CD4-positive, alpha-beta T cell treated with Interleukin-10 for 1 hour (primary cell): ENCODE data around the gene ZNF536.
"Not testable (repeated sequence)": the region's sequence is repeated elsewhere in the genome, so short reads cannot be mapped to it uniquely, and the experiment has no call there.

ENCODE experiments used
- DNase-seq: peaks from one replicate; pipeline ENCODE4 v3.0.0-alpha.2; 2020

ZNF536 gene

GRCh38 chr19:30420881-30421280 lies 48.7 kb downstream of the ZNF536 start:
- no peak for DNase-seq

GRCh38 chr19:30421571-30421970 lies 49.4 kb downstream of the ZNF536 start:
- DNase-seq, result no peak

- no peak for DNase-seq
Measured at GRCh38 chr19:30423481-30423880, 51.3 kb downstream of the ZNF536 start.

GRCh38 chr19:30425885-30426838 lies 54.0 kb downstream of the ZNF536 start:
- no peak for DNase-seq

GRCh38 chr19:30426864-30427263 lies 54.7 kb downstream of the ZNF536 start:
- no peak for DNase-seq

- no peak for DNase-seq
Measured at GRCh38 chr19:30428092-30428680, 56.0 kb downstream of the ZNF536 start.

- no peak for DNase-seq
Measured at GRCh38 chr19:30428844-30429243, 56.7 kb downstream of the ZNF536 start.

GRCh38 chr19:30430206-30430734 lies 58.1 kb downstream of the ZNF536 start:
- no peak for DNase-seq

GRCh38 chr19:30431591-30431990 lies 59.4 kb downstream of the ZNF536 start:
- no peak for DNase-seq

GRCh38 chr19:30434797-30435594 lies 62.8 kb downstream of the ZNF536 start:
- no peak for DNase-seq

- no peak for DNase-seq
Measured at GRCh38 chr19:30437869-30438268, 65.7 kb downstream of the ZNF536 start.

GRCh38 chr19:30439310-30439709 lies 67.1 kb downstream of the ZNF536 start:
- no peak for DNase-seq

- no peak for DNase-seq
Measured at GRCh38 chr19:30441011-30441410, 68.8 kb downstream of the ZNF536 start.

- DNase-seq, result no peak
Measured at GRCh38 chr19:30442674-30443073, 70.5 kb downstream of the ZNF536 start.

GRCh38 chr19:30443531-30444252 lies 71.5 kb downstream of the ZNF536 start:
- DNase-seq, result no peak

GRCh38 chr19:30444253-30444671 lies 72.1 kb downstream of the ZNF536 start:
- no peak for DNase-seq

- no peak for DNase-seq
Measured at GRCh38 chr19:30444686-30445232, 72.6 kb downstream of the ZNF536 start.

GRCh38 chr19:30445385-30445784 lies 73.2 kb downstream of the ZNF536 start:
- no peak for DNase-seq

GRCh38 chr19:30446120-30446519 lies 73.9 kb downstream of the ZNF536 start:
- DNase-seq, result not testable (repeated sequence)

- DNase-seq, result no peak
Measured at GRCh38 chr19:30446850-30447552, 74.8 kb downstream of the ZNF536 start.

- DNase-seq, result no peak
Measured at GRCh38 chr19:30447553-30447870, 75.3 kb downstream of the ZNF536 start.
